Fibroblast of the aortic adventitia (primary cell): ENCODE measurements around the gene LRRC59. TPM values are rescaled to one million over a fixed set of nuclear protein-coding genes. Genes with fewer than 3 reads are reported as not detected.

Experiments used
- DNase-seq: peaks from one replicate; pipeline ENCODE4 v3.0.0-alpha.2; 2010; ENCODE audit warnings: low read depth
- H3K4me3 ChIP-seq: 2 replicates; pipeline ENCODE4 v1.5.1; 2011; ENCODE audit warnings: low read depth, mild to moderate bottlenecking, control low read depth, low read length, moderate library complexity
- total RNA-seq: library from RNA; depleted of rRNA; stranded (reverse); fragments of >200 nt; gene quantifications from 2 replicates; pipeline ENCODE4 v1.2.3, GENCODE V29; 2012; ENCODE audit warnings: low replicate concordance
- TF ChIP-seq, protein P1 (sequence below): IDR thresholded peaks from 2 replicates; pipeline ENCODE4 v1.5.1; 2011; ENCODE audit warnings: mild to moderate bottlenecking, low read length, control low read depth, inconsistent platforms; ENCODE audit not compliant: insufficient read depth

The LRRC59 gene
- total RNA-seq = 60.3 and 126 TPM in 2 replicates

DNA sequence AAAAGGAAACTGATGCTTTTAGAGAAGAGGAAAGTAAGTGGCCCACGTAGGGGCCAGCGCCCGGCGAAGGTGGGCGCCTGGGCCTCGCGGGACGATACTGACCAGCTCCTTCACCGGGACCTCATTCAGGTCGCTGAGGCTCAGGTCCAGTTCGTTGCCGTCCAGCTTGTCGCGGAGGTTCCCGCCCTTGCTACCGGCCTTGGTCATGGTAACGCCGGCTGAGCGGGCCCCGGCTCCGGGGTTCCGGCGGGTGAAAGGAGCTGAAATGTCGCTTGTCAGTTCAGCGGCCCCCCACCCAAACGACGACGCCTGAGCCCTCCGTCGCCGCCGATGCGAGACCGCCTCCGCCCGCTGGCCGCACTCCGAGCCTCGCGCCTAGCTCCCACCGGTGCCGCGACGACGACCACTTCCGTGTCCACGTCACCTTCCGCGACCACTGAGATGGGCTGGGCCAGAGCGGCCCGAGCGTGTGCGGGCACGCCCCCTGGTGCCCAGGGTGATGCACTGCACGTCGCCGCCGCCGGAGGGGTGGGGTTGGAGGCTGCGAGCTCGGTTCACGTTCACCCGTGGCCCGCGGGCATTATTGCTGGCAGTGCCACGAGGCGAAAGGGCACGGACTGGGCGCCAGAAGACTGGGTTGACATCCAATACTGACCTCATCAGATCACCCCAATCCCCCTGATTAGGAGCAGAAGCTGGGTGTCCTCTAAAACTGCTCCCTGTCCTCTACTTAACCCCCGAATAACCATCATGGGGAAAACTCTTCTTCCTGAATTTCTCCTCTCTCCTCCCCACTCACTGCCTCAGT is at the start of gene LRRC59:
TSS of gene LRRC59 (minus strand) at position 413 of the 808 bp plus-strand sequence. CDS start at position 207, 206 bp downstream.
- peak; percentile 79 for DNase-seq
- TF ChIP-seq, protein P1, sequence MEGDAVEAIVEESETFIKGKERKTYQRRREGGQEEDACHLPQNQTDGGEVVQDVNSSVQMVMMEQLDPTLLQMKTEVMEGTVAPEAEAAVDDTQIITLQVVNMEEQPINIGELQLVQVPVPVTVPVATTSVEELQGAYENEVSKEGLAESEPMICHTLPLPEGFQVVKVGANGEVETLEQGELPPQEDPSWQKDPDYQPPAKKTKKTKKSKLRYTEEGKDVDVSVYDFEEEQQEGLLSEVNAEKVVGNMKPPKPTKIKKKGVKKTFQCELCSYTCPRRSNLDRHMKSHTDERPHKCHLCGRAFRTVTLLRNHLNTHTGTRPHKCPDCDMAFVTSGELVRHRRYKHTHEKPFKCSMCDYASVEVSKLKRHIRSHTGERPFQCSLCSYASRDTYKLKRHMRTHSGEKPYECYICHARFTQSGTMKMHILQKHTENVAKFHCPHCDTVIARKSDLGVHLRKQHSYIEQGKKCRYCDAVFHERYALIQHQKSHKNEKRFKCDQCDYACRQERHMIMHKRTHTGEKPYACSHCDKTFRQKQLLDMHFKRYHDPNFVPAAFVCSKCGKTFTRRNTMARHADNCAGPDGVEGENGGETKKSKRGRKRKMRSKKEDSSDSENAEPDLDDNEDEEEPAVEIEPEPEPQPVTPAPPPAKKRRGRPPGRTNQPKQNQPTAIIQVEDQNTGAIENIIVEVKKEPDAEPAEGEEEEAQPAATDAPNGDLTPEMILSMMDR = peak; percentile 97
- H3K4me3 ChIP-seq = peak within 1 kb of the TSS; percentile 97

- H3K4me3 ChIP-seq = no peak overlapping the region
- no peak for DNase-seq
- TF ChIP-seq, protein P1 = no peak
These were observed 48.5 kb upstream of the LRRC59 start for GRCh38 chr17:50445730-50446325.

- DNase-seq = no peak
- TF ChIP-seq, protein P1 = no peak
- H3K4me3 ChIP-seq = no peak overlapping the region
These were observed 47.8 kb upstream of the LRRC59 start for GRCh38 chr17:50444841-50445715.

GRCh38 chr17:50443505-50443974 is 46.2 kb upstream of the LRRC59 start:
- no peak overlapping the region for H3K4me3 ChIP-seq
- DNase-seq = peak; percentile 66
- TF ChIP-seq, protein P1 = no peak

GRCh38 chr17:50440838-50441829 is 43.8 kb upstream of the LRRC59 start:
- no peak for DNase-seq
- H3K4me3 ChIP-seq = no peak overlapping the region
- TF ChIP-seq, protein P1 = no peak
